HG03196 (cell line): ENCODE measurements around the gene MPZL3.
"Not testable (repeated sequence)": the region's sequence is repeated elsewhere in the genome, so short reads cannot be mapped to it uniquely, and the experiment has no call there.

Experiments
- ATAC-seq: cut with Tn5 transposase; IDR thresholded peaks from one replicate; pipeline ENCODE4 v1.9.1; 2021; ENCODE audit not compliant: unreplicated experiment

MPZL3 gene

GRCh38 chr11:118213781-118214180 is 38.4 kb downstream of the MPZL3 start:
- ATAC-seq = no peak

DNA sequence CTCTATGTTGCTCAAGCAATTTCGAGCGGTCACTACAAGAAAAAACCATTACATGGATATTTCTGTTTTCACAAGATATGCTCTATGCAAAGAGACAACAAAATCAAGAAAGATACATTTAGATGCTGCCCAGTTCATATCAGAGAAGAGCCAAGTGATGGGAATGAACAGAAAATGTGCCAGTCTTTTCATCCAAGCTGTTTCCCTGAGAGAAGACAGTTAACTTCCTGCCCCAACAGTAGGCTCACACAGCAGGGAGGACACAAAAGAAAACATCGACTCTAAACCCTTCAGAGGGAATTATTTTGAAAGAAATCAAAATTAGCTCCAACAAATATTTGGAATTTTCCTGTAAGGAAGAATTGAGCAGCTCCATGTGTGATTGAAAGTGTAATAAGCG is 39.0 kb downstream of the MPZL3 start:
- no peak for ATAC-seq

- no peak for ATAC-seq
These were observed 39.4 kb downstream of the MPZL3 start for GRCh38 chr11:118212781-118213191.

GRCh38 chr11:118212131-118212725 is 39.9 kb downstream of the MPZL3 start:
- ATAC-seq = no peak

DNA sequence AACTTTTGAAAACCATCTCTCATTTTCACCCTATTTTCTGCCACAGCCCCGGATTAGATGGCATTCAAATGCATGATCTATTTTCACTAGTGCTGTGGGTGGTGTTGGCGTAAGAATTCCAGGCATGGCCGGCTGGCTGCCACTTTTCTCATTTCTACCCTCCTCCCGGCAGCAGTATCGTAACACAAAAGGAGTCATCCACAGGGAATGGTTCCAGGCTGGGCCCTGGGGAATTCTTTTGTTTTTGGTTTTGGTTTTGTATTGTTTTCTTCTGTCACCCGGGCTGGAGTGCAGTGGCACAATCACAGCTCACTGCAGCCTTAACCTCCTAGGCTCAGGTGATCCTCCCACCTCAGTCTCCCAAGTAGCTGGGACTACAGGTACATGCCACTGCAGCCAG is 41.2 kb downstream of the MPZL3 start:
- ATAC-seq = no peak

DNA sequence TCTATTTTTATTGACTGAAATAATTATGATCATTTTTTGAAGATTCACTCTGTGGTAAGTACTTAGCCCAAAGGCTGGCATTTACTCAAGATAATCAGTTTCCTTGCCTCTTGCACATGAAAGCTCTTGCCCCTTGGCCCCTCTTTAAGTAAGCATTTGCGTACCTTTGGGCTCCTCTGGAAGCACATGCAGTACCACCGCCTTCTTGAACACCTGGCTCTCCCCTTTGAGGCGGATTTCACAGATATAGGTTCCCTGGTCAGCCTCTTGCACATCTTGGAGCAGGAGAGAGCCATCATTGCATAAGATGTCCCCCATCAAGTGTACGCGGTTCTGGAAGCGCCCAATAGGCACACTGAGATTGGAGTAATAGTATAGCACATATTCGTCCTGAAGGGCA is 41.8 kb downstream of the MPZL3 start:
- no peak for ATAC-seq

DNA sequence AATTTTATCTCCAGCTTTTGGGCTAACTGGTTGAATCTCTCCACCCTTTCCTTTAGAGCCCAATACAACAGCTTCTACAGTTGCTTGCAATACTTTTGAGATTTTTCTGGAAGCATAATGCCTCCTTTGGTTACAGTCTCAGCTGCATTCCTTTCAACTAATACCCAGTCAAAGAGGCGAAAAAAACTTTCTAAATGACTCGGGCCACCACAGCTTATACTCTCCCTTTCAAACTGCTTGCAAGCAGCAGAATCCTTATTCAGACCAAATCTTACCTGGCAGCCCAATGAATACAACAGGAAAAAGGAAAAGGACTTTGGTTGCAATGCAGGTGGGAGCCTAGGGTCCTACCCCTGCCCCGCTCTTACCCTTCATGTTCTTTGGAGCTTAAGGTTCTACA is 43.1 kb downstream of the MPZL3 start:
- ATAC-seq = no peak

DNA sequence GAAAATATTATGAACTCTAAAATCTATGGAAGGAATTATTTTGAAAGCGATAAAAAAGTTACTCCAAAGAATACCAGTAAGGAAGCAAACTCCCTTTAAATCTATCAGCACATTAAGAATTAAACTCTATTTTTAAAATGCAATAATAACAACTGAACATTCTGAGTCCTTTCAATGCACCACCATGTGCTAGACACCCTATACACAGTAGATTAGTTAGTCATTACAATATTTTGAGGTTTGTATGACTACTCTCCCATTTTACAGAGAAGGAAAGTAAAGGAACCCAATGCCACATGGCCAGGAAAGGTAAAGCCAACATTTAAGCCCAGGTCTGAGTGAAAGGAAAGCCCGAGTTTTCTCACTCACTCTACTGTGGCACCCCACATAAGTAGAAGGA is 45.1 kb downstream of the MPZL3 start:
- no peak for ATAC-seq

- no peak for ATAC-seq
These were observed 45.7 kb downstream of the MPZL3 start for GRCh38 chr11:118206391-118207031.

GRCh38 chr11:118205606-118206378 is 46.4 kb downstream of the MPZL3 start:
- no peak for ATAC-seq

- ATAC-seq = no peak
These were observed 49.4 kb downstream of the MPZL3 start for GRCh38 chr11:118202599-118203422.

- no peak for ATAC-seq
These were observed 50.2 kb downstream of the MPZL3 start for GRCh38 chr11:118201966-118202365.

DNA sequence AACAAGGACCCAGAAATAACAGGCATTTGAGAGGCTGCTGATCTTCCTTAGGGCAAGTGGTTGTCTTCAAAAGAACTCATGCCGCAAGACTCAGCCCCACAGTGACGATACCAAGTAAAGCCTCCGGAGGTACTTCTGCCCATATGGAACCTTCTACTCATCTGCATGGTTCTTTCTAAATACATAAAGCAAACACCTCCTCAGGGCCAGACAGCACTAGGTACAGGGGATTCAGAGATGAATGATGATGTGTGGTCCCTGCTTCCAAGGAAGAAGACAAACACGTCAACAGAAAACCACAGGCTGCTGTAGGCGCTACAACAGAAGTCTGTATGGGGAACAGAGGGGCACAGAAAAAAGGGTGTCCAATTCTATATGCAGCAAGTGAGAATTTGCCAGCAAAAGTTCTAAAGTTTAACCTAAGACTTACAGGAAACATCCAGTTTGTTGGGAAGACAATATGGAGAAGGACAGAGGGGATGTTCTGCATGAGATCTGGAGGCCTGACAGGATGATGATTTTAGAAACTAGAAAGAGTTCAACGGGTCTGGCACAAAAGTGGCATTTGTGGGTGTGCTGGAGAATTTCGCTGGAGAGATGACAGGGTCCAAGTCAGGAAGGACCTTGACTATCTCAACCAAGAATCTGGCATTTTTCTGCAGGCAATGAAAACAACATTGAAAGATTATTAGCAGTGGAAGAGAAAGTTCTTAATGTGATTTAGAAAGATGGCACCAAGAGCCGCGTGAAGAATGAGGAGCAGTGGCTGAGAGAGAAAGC is 51.1 kb downstream of the MPZL3 start:
- no peak for ATAC-seq

DNA sequence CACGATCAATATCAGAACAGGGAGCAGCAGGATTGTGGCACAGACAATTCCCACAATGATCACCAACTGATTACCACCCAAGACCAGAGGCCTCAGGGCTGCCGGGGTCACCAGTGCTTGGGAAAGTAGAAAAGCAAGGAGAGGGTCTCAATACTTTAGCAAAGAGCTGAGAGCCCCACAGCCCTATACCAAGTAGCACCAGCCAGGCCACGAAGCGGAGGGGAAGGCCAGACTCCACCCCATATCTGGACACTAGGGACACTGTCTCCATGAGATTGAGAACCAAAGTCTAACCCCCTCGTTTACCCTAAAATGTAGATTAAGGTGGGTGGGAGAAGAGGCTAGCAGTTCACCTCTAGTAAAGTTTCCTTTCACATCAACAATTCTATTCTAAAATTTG is 51.7 kb downstream of the MPZL3 start:
- no peak for ATAC-seq

DNA sequence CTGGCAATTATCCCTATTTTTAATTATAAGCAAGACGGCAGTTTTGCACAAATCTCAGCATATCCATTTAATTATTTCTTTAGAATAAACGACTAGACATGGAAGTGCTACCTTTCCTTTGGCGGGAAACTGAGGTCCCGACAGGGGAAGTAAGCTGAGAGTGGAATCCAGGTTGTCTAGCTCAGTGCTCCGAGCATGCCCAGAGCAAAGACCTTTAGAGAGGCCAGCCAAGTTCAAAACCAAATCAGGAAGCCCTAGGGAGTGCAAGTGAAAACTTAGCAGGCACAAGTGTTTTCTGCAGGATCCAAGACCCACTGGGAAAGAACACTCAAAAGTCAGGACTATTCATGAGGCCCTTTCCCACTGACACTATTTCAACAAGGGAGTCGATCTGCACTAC is 53.0 kb downstream of the MPZL3 start:
- ATAC-seq = no peak

GRCh38 chr11:118198370-118198769 is 53.8 kb downstream of the MPZL3 start:
- no peak for ATAC-seq

DNA sequence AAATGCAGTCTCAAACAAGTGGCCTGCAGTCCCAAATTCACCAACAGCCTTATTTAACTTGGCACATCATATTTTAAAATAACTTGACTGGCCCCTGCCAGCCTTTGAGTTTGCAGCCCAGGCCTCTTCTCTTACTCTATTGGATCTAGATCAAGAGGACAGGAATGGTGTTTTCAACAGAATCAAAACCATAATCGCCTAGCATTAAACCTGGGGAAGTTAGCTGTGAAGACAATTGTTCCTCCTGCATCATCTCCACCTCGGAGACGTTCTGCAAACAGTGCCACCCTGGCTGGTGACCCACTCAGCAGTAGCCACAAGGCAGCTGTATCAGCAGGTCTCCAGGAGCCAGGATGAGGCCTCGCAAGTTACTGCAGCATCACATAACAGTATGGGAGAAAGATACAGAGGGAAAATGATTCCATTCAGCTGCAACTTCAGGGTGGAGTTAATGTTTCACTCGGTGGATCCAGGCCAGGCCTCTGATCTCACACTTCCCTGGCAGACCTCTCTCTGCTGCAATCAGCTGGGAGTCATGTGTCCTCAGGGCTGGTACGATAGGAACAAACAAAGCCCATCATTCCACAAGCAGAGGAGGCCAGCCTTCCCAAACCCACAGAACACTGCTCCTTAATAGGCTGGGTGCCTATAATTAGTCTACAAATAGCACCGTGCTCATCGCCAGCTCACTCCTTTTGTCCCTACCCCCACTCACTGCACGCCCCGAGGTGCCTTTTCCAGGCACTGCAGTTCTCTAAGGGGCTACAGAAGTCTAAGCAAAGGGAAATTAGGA is 57.1 kb downstream of the MPZL3 start:
- ATAC-seq = no peak

DNA sequence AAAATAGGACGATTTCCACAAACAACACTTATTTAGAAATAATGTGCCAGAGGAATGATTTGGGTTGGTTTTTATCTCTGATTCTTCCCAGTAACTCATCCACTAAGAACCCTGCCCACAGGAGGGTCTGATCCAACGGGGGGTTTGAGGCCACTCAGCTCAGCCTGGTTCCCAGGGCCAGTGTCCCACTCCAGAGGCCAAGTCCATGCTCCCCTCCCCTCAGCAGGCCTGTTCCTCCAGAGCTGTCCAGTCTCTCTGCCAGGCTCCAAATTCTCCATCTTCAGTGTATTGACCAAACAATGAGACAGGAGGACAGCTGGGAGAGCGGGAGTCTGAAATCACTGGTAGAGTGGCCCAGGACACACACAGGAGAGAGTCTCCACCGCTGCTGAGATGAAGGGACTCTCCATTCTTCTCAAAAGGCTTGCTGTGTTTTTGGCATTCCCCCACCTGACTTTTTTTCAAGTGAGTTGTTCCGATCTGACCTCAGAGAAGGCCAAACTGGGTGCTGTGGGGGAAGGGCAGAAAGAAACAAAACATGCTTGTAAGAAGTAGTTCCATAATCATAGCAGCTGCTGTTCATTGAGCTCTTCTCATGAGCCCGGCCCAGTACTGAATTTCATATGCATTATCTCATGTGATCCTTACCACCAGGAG is 58.1 kb downstream of the MPZL3 start:
- no peak for ATAC-seq

GRCh38 chr11:118192817-118193216 is 59.3 kb downstream of the MPZL3 start:
- ATAC-seq = not testable (repeated sequence)
